ENCODE data around the gene MMP11. TPM values are rescaled to one million over a fixed set of nuclear protein-coding genes. Genes with fewer than 3 reads are reported as not detected.

MMP11 gene
- total and polyA plus RNA-seq, 2 experiments from 2014 or later: 25.2 to 36.2 TPM

GRCh38 chr22:23829845-23830372 is 57.3 kb downstream of the MMP11 start:
- H3K27ac ChIP-seq: peak overlapping the region; percentile 52
- H3K9me3 ChIP-seq (ENCODE audit: low read depth): no peaks in the 10 kb centered on the region
- TF ChIP-seq EZH2 (IDR thresholded peaks at IDR 0.05; ENCODE audit: borderline replicate concordance) (no peak), EZH2phosphoT487 (IDR thresholded peaks at IDR 0.05; ENCODE audit: low read depth, severe bottlenecking, unreplicated experiment) (no peak)
- H3K36me3 ChIP-seq (replicated peaks; ENCODE audit: insufficient read depth, low read depth): no peaks in the 10 kb centered on the region
- no peak overlapping the region for H3K4me2 ChIP-seq
- H3K4me1 ChIP-seq (ENCODE audit: insufficient read depth): no peaks in the 10 kb centered on the region
- H3K4me3 ChIP-seq: no peak overlapping the region
- no peaks in the 10 kb centered on the region for H3K27me3 ChIP-seq
- H3K9me2 ChIP-seq (replicated peaks; ENCODE audit: insufficient read depth): no peaks in the 10 kb centered on the region
- WGBS (ENCODE audit: low lambda C conversion rate, missing lambda C conversion rate): 62% methylated on average over 7 of the region's 7 CpGs
- H3K79me2 ChIP-seq: peaks cover 14% of the 10 kb centered on the region
- no peak for DNase-seq (ENCODE audit: low spot score)
- H4K20me1 ChIP-seq (ENCODE audit: insufficient read depth, poor library complexity, severe bottlenecking): peaks cover 3% of the 10 kb centered on the region
- no peak overlapping the region for H2AFZ ChIP-seq

DNA sequence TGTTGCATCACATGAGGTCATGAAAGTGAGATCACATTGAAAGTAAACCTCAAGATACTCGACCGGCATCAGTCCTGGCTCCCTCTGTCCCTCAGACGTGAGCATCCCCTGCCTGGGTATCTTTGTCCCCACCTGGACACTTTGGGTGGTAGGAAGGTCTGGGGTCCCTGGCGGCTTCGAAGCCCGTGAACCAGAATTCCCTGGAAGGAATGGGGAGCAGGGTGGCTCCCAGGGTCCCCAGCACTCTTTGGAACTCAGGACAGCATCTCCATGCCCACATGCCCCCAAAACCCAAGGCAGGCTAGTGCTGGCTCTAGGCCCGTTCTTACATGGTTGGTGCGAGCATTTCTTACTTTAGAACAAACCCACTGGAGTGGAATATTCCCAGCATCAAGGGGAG is 58.6 kb downstream of the MMP11 start:
- Histone ChIP-seq H3K4me1 (ENCODE audit: insufficient read depth) (no peaks in the 10 kb centered on the region), H3K9me3 (ENCODE audit: low read depth) (no peaks in the 10 kb centered on the region), H3K27ac (no peak overlapping the region), H3K36me3 (replicated peaks; ENCODE audit: insufficient read depth, low read depth) (no peaks in the 10 kb centered on the region), H3K4me2 (no peak overlapping the region), H4K20me1 (ENCODE audit: insufficient read depth, poor library complexity, severe bottlenecking) (peaks cover 3% of the 10 kb centered on the region), H3K79me2 (peaks cover 14% of the 10 kb centered on the region), H2AFZ (no peak overlapping the region), H3K4me3 (no peak overlapping the region), H3K9me2 (replicated peaks; ENCODE audit: insufficient read depth) (no peaks in the 10 kb centered on the region), H3K27me3 (no peaks in the 10 kb centered on the region)
- TF ChIP-seq EZH2phosphoT487 (IDR thresholded peaks at IDR 0.05; ENCODE audit: low read depth, severe bottlenecking, unreplicated experiment): no peak
- no peak for TF ChIP-seq EZH2 (IDR thresholded peaks at IDR 0.05; ENCODE audit: borderline replicate concordance)
- TF ChIP-seq CTCF (IDR thresholded peaks at IDR 0.05; ENCODE audit: poor library complexity): no peak
- WGBS (ENCODE audit: low lambda C conversion rate, missing lambda C conversion rate): 97% methylated on average over 8 of the region's 8 CpGs
- DNase-seq (ENCODE audit: low spot score): no peak

- no peak overlapping the region for H2AFZ ChIP-seq
- H3K4me1 ChIP-seq (ENCODE audit: insufficient read depth): no peaks in the 10 kb centered on the region
- TF ChIP-seq EZH2 (IDR thresholded peaks at IDR 0.05; ENCODE audit: borderline replicate concordance): no peak
- no peak for TF ChIP-seq EZH2phosphoT487 (IDR thresholded peaks at IDR 0.05; ENCODE audit: low read depth, severe bottlenecking, unreplicated experiment)
- no peak for TF ChIP-seq CTCF (IDR thresholded peaks at IDR 0.05; ENCODE audit: poor library complexity)
- H3K27me3 ChIP-seq: no peaks in the 10 kb centered on the region
- peaks cover 3% of the 10 kb centered on the region for H4K20me1 ChIP-seq (ENCODE audit: insufficient read depth, poor library complexity, severe bottlenecking)
- no peaks in the 10 kb centered on the region for H3K36me3 ChIP-seq (replicated peaks; ENCODE audit: insufficient read depth, low read depth)
- H3K9me2 ChIP-seq (replicated peaks; ENCODE audit: insufficient read depth): no peaks in the 10 kb centered on the region
- DNase-seq (ENCODE audit: low spot score): no peak
- no peak overlapping the region for H3K4me3 ChIP-seq
- WGBS (ENCODE audit: low lambda C conversion rate, missing lambda C conversion rate): 91% methylated on average over 10 of the region's 10 CpGs
- H3K9me3 ChIP-seq (ENCODE audit: low read depth): no peaks in the 10 kb centered on the region
- H3K79me2 ChIP-seq: peaks cover 14% of the 10 kb centered on the region
- H3K4me2 ChIP-seq: no peak overlapping the region
- H3K27ac ChIP-seq: no peak overlapping the region
Observed at GRCh38 chr22:23831781-23832180, 59.1 kb downstream of the MMP11 start.

DNA sequence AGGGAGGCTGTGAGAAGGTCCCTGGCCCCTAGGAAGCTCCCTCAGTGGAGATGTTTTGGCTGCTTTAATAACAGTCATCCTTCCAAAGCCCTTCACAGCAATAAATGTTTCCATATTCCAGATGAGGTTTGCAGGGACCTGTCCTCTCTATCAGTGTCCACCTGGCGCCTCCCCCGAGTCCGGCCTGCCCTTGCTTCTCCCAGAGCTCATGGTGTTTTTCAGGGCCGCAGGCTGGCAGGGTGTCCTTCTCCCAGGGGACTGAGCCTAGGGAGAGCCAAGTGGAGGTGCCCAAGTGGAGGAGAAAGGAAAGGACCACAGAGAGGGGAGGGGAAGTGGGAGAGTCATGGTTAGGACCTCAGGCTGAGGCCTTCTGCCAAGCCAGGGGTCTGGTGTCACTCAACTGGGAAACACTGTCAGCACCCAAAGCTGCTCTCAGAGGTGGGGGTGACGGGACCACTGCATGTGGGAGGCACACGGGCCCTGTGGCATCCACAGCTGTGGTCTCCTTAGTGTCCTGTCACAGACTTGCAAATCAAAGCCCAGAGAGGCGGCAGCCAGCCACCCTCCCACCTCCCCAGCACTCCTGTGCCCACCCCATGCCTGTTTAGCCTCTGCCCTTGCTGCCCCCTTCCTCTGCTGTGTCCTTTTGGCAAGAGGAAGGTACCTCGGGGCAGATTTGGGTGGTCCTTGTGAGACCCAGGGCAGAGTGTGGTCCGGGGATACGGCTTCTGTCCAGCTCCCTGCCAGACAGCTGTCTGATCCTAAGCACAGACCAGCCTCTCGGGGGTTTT is 59.8 kb downstream of the MMP11 start:
- H3K79me2 ChIP-seq: peaks cover 14% of the 10 kb centered on the region
- 81% methylated on average over 11 of the region's 11 CpGs for WGBS (ENCODE audit: low lambda C conversion rate, missing lambda C conversion rate)
- H2AFZ ChIP-seq: no peak overlapping the region
- H3K4me1 ChIP-seq (ENCODE audit: insufficient read depth): no peaks in the 10 kb centered on the region
- no peaks in the 10 kb centered on the region for H3K9me3 ChIP-seq (ENCODE audit: low read depth)
- no peak overlapping the region for H3K4me2 ChIP-seq
- TF ChIP-seq EZH2phosphoT487 (IDR thresholded peaks at IDR 0.05; ENCODE audit: low read depth, severe bottlenecking, unreplicated experiment): no peak
- no peak for TF ChIP-seq EZH2 (IDR thresholded peaks at IDR 0.05; ENCODE audit: borderline replicate concordance)
- TF ChIP-seq CTCF (IDR thresholded peaks at IDR 0.05; ENCODE audit: poor library complexity): no peak
- H4K20me1 ChIP-seq (ENCODE audit: insufficient read depth, poor library complexity, severe bottlenecking): peaks cover 3% of the 10 kb centered on the region
- H3K9me2 ChIP-seq (replicated peaks; ENCODE audit: insufficient read depth): no peaks in the 10 kb centered on the region
- H3K4me3 ChIP-seq: no peak overlapping the region
- no peak for DNase-seq (ENCODE audit: low spot score)
- no peaks in the 10 kb centered on the region for H3K36me3 ChIP-seq (replicated peaks; ENCODE audit: insufficient read depth, low read depth)
- no peak overlapping the region for H3K27ac ChIP-seq
- no peaks in the 10 kb centered on the region for H3K27me3 ChIP-seq
